Thoracic aorta (tissue), 2 donors: ENCODE measurements around the gene ZFR. TPM values are rescaled to one million over a fixed set of nuclear protein-coding genes. Genes with fewer than 3 reads are reported as not detected.

Source experiments
- ATAC-seq: fragments of 150-250 bp; one replicate; pipeline ENCODE4 v1.8.0; 2017; ENCODE audit warnings: low read depth; ENCODE audit not compliant: insufficient number of reproducible peaks, low FRiP score
- DNase-seq: peaks from one replicate; pipeline ENCODE4 v3.0.0-alpha.2; 2020; ENCODE audit warnings: low spot score
- H3K27ac ChIP-seq, 2 donors: fragments of 200-600 bp; sonication (generic); 1 replicate in 1 of 2; 2 replicates in 1 of 2; pipeline ENCODE4 v1.5.1; 2016; ENCODE audit warnings: mild to moderate bottlenecking in 2 of 2, moderate library complexity in 2 of 2
- H3K27me3 ChIP-seq: fragments of 200-600 bp; sonication (generic); replicated peaks from 2 replicates; pipeline ENCODE4 v1.6.0; 2016; ENCODE audit warnings: mild to moderate bottlenecking; ENCODE audit not compliant: insufficient read depth
- H3K36me3 ChIP-seq: fragments of 200-600 bp; sonication (generic); one replicate; pipeline ENCODE4 v1.5.1; 2016
- H3K4me1 ChIP-seq, 2 donors: fragments of 200-600 bp; sonication (generic); 1 replicate in 1 of 2; 2 replicates in 1 of 2; pipeline versions ENCODE4 v1.5.1 to v1.6.0; 2016; ENCODE audit warnings: low read depth in 2 of 2, mild to moderate bottlenecking in 1 of 2; ENCODE audit not compliant: control insufficient read depth in 1 of 2
- H3K4me3 ChIP-seq: fragments of 200-600 bp; sonication (generic); 2 replicates; pipeline ENCODE4 v1.5.1; 2016; ENCODE audit warnings: mild to moderate bottlenecking
- H3K9me3 ChIP-seq: fragments of 200-600 bp; sonication (generic); 2 replicates; pipeline ENCODE4 v1.5.1; 2016
- total RNA-seq, 2 donors: library from RNA; depleted of rRNA; stranded (reverse); fragments of >200 nt; gene quantifications; one replicate each; pipeline versions ENCODE4 v1.1.0 to v1.2.3, GENCODE V29; 2016
- TF ChIP-seq, protein P1 (sequence below): fragments of 200-600 bp; sonication (generic); IDR thresholded peaks from one replicate; pipeline ENCODE4 v1.5.1; 2019; ENCODE audit warnings: antibody characterized with exemption

The ZFR gene
- total RNA-seq, 2 donors from 2014 or later, result 54.2 to 78.6 TPM

DNA sequence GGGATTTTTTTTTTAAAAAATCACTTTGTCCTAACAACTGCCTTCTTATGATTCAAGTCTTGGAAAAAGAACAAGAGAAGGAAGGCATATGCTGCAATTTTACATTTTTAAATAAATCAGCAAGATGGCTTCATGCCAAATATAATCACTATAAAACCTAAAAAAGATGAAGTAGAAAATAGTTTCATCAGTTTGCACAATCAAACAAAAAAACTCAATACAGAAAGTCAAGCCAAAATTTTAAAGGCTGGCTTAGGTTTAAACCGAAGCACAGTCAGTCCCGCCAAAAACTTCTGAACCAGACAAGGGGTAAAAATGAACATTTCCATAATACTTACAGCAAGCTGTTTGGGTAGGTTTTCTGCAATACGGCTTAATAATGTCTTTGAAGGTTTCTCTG lies 57.3 kb downstream of the ZFR start:
- no peak for ATAC-seq
- Histone ChIP-seq H3K27me3 (no peaks in the 10 kb centered on the region), H3K27ac (no peak overlapping the region), H3K4me3 (no peak overlapping the region), H3K36me3 (peaks cover 19% of the 10 kb centered on the region), H3K4me1 (peaks cover 0 to 20% of the 10 kb centered on the region in 2 donors), H3K9me3 (no peaks in the 10 kb centered on the region)
- no peak for DNase-seq
- TF ChIP-seq, protein P1, sequence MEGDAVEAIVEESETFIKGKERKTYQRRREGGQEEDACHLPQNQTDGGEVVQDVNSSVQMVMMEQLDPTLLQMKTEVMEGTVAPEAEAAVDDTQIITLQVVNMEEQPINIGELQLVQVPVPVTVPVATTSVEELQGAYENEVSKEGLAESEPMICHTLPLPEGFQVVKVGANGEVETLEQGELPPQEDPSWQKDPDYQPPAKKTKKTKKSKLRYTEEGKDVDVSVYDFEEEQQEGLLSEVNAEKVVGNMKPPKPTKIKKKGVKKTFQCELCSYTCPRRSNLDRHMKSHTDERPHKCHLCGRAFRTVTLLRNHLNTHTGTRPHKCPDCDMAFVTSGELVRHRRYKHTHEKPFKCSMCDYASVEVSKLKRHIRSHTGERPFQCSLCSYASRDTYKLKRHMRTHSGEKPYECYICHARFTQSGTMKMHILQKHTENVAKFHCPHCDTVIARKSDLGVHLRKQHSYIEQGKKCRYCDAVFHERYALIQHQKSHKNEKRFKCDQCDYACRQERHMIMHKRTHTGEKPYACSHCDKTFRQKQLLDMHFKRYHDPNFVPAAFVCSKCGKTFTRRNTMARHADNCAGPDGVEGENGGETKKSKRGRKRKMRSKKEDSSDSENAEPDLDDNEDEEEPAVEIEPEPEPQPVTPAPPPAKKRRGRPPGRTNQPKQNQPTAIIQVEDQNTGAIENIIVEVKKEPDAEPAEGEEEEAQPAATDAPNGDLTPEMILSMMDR, result no peak

GRCh38 chr5:32384621-32385020 lies 59.9 kb downstream of the ZFR start:
- no peak overlapping the region for H3K27ac ChIP-seq
- H3K4me1 ChIP-seq, result peaks cover 0 to 20% of the 10 kb centered on the region in 2 donors
- no peaks in the 10 kb centered on the region for H3K9me3 ChIP-seq
- DNase-seq, result no peak
- H3K27me3 ChIP-seq, result no peaks in the 10 kb centered on the region
- peaks cover 10% of the 10 kb centered on the region for H3K36me3 ChIP-seq
- ATAC-seq, result no peak
- H3K4me3 ChIP-seq, result no peak overlapping the region
- TF ChIP-seq, protein P1, result no peak

GRCh38 chr5:32383586-32383985 lies 61.0 kb downstream of the ZFR start:
- Histone ChIP-seq H3K27me3 (no peaks in the 10 kb centered on the region), H3K27ac (no peak overlapping the region), H3K4me1 (peaks cover 0 to 16% of the 10 kb centered on the region in 2 donors), H3K9me3 (no peaks in the 10 kb centered on the region), H3K36me3 (peaks cover 7% of the 10 kb centered on the region), H3K4me3 (no peak overlapping the region)
- ATAC-seq (no peak), DNase-seq (no peak)
- TF ChIP-seq, protein P1, result no peak

DNA sequence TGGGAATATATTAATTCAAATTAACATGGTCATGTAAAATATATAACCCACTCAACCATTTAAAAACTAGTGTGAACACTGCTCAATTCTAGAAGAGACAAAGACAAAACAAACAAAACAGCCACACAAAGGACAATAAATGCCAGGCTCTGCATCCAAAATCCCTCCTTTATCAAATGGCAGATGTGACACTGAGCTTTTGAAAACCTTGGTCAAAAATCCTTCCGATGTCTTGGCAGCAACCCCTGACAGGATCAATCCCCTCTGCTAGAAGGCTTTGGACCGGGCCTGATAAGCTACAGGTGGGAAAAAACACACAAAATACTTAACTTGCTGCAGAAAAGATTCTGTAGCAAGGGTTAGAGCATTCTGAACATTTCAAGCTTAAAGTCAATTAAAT lies 61.5 kb downstream of the ZFR start:
- Histone ChIP-seq H3K36me3 (peaks cover 7% of the 10 kb centered on the region), H3K4me1 (peaks cover 0 to 11% of the 10 kb centered on the region in 2 donors), H3K9me3 (no peaks in the 10 kb centered on the region), H3K4me3 (no peak overlapping the region), H3K27ac (no peak overlapping the region), H3K27me3 (no peaks in the 10 kb centered on the region)
- DNase-seq (no peak), ATAC-seq (no peak)
- TF ChIP-seq, protein P1, result no peak

GRCh38 chr5:32379421-32379820 lies 65.1 kb downstream of the ZFR start:
- Histone ChIP-seq H3K36me3 (peaks cover 8% of the 10 kb centered on the region), H3K4me3 (no peak overlapping the region), H3K9me3 (no peaks in the 10 kb centered on the region), H3K4me1 (no peaks in the 10 kb centered on the region), H3K27me3 (no peaks in the 10 kb centered on the region), H3K27ac (no peak overlapping the region)
- ATAC-seq (no peak), DNase-seq (no peak)
- TF ChIP-seq, protein P1, result no peak
